HepG2 (cell line): ENCODE results near the gene NTN3. TPM values are rescaled to one million over a fixed set of nuclear protein-coding genes. Genes with fewer than 3 reads are reported as not detected.
A peak's percentile ranks its signal among the peaks of the same experiment; 100 is the strongest.

Experiments
- AFF4 ChIP-seq: sonication (generic); formaldehyde crosslinking; IDR thresholded peaks from 2 replicates; pipeline ENCODE4 v1.4.0; 2020; ENCODE audit warnings: missing genetic modification reagents
- CREBL2 ChIP-seq: sonication (generic); formaldehyde crosslinking; IDR thresholded peaks from 2 replicates; pipeline ENCODE4 v1.8.1; 2023; ENCODE audit warnings: missing genetic modification reagents, mild to moderate bottlenecking, borderline replicate concordance
- DRAP1 ChIP-seq: IDR thresholded peaks from 2 replicates; pipeline ENCODE4 v1.6.1; 2016; ENCODE audit warnings: missing genetic modification reagents, missing compliant biosample characterization
- DZIP1 ChIP-seq: sonication (generic); formaldehyde crosslinking; IDR thresholded peaks from 2 replicates; pipeline ENCODE4 v1.5.0; 2020; ENCODE audit warnings: mild to moderate bottlenecking, missing genetic modification reagents
- ISX ChIP-seq: sonication (generic); formaldehyde crosslinking; conservative IDR thresholded peaks from 2 replicates; pipeline ENCODE4 v1.5.0; 2020; ENCODE audit warnings: missing genetic modification reagents
- JUN ChIP-seq: sonication (generic); formaldehyde crosslinking; IDR thresholded peaks from 2 replicates; pipeline ENCODE4 v1.4.0; 2020; ENCODE audit warnings: mild to moderate bottlenecking, missing genetic modification reagents
- PAF1 ChIP-seq: IDR thresholded peaks from 2 replicates; pipeline ENCODE4 v1.6.1; 2016; ENCODE audit warnings: missing genetic modification reagents, missing compliant biosample characterization
- PPARG ChIP-seq: conservative IDR thresholded peaks from 2 replicates; pipeline ENCODE4 v1.6.1; 2016; ENCODE audit warnings: missing biosample characterization, missing genetic modification reagents
- TFDP1 ChIP-seq: IDR thresholded peaks from 2 replicates; pipeline ENCODE4 v1.6.1; 2016; ENCODE audit warnings: missing compliant biosample characterization, missing genetic modification reagents, borderline replicate concordance
- ZBED4 ChIP-seq: sonication (generic); formaldehyde crosslinking; IDR thresholded peaks from 2 replicates; pipeline ENCODE4 v1.4.0; 2020; ENCODE audit warnings: missing genetic modification reagents, borderline replicate concordance
- ZGPAT ChIP-seq: IDR thresholded peaks from 2 replicates; pipeline ENCODE4 v1.6.1; 2016; ENCODE audit warnings: mild to moderate bottlenecking
- ZNF777 ChIP-seq: sonication (generic); formaldehyde crosslinking; IDR thresholded peaks from 2 replicates; pipeline ENCODE4 v1.4.0; 2020; ENCODE audit warnings: missing genetic modification reagents
- polyA plus RNA-seq, 8 experiments: library from polyadenylated mRNA; depleted of rRNA in 3 of 8; stranded (reverse) in 7 of 8; unstranded in 1 of 8; fragments of >200 nt; fragmentation: Illumina TruSeq in 4 of 8; extraction: Trizol in 4 of 8; gene quantifications; 2 replicates each; pipeline versions ENCODE4 v1.2.1 to v1.2.3, GENCODE V29; 2011 to 2016; ENCODE audit warnings: low read depth in 4 of 8, missing spikeins in 1 of 8, mixed read lengths in 1 of 8; ENCODE audit not compliant: insufficient read depth in 1 of 8
- total RNA-seq, 5 experiments: library from RNA; depleted of rRNA; stranded (reverse); fragments of >200 nt; fragmentation: Illumina TruSeq; extraction: Trizol; gene quantifications; 2 replicates each; pipeline ENCODE4 v1.2.3, GENCODE V29; 2016; ENCODE audit warnings: low read depth in 1 of 5

NTN3 gene
- total and polyA plus RNA-seq, 2 of the 13 experiments (the other 11 are each of a cell fraction or from before 2014, with no cell fraction given) = 0.09 to 0.20 TPM

GRCh38 chr16:2459647-2460390 lies 11.3 kb upstream of the NTN3 start, which contains the start of gene TEDC2 (continued):
- TF ChIP-seq ZBED4 (CRISPR knock-in tag) = no peak
- TF ChIP-seq ZNF777 = peak; percentile 90
- TF ChIP-seq AFF4 (CRISPR knock-in tag) = no peak
- TF ChIP-seq ZGPAT (CRISPR knock-in tag) = peak; percentile 28; the same call in 1 of the 2 replicates
- no peak for TF ChIP-seq CREBL2
- no peak for TF ChIP-seq JUN (CRISPR knock-in tag)
- no peak for TF ChIP-seq ISX (CRISPR knock-in tag)
- TF ChIP-seq PAF1 (CRISPR knock-in tag) = no peak
- TF ChIP-seq DZIP1 = 0 out of 2 replicates have a peak, but pooled peaks have one; percentile 12
- peak; percentile 36; the same call in 1 of the 2 replicates for TF ChIP-seq DRAP1 (CRISPR knock-in tag)
- TF ChIP-seq PPARG (CRISPR knock-in tag) = 0 out of 2 replicates have a peak, but pooled peaks have one; percentile 11
- peak; percentile 97 for TF ChIP-seq TFDP1 (CRISPR knock-in tag)
